Measurements from ENCODE around the gene MESP2.

Gene MESP2

GRCh38 chr15:89806559-89807550 is 30.7 kb downstream of the MESP2 start:
- Mint-ChIP-seq H3K4me1 (peaks cover 43% of the 10 kb centered on the region), H3K27ac (no peak overlapping the region), H3K4me3 (no peak overlapping the region), H3K27me3 (ENCODE audit: low read depth, poor library complexity) (peaks cover 47% of the 10 kb centered on the region), H3K36me3 (ENCODE audit: low read depth) (no peaks in the 10 kb centered on the region), H3K9me3 (no peaks in the 10 kb centered on the region)
- TF ChIP-seq, protein P1, sequence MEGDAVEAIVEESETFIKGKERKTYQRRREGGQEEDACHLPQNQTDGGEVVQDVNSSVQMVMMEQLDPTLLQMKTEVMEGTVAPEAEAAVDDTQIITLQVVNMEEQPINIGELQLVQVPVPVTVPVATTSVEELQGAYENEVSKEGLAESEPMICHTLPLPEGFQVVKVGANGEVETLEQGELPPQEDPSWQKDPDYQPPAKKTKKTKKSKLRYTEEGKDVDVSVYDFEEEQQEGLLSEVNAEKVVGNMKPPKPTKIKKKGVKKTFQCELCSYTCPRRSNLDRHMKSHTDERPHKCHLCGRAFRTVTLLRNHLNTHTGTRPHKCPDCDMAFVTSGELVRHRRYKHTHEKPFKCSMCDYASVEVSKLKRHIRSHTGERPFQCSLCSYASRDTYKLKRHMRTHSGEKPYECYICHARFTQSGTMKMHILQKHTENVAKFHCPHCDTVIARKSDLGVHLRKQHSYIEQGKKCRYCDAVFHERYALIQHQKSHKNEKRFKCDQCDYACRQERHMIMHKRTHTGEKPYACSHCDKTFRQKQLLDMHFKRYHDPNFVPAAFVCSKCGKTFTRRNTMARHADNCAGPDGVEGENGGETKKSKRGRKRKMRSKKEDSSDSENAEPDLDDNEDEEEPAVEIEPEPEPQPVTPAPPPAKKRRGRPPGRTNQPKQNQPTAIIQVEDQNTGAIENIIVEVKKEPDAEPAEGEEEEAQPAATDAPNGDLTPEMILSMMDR (IDR thresholded peaks at IDR 0.05), result no peak
- peak; percentile 45 for DNase-seq

- peaks cover 50% of the 10 kb centered on the region for H3K27me3 Mint-ChIP-seq (ENCODE audit: low read depth, poor library complexity)
- no peaks in the 10 kb centered on the region for H3K36me3 Mint-ChIP-seq (ENCODE audit: low read depth)
- no peak overlapping the region for H3K27ac Mint-ChIP-seq
- H3K9me3 Mint-ChIP-seq, result no peaks in the 10 kb centered on the region
- peaks cover 35% of the 10 kb centered on the region for H3K4me1 Mint-ChIP-seq
- H3K4me3 Mint-ChIP-seq, result no peak overlapping the region
- TF ChIP-seq, protein P1 (IDR thresholded peaks at IDR 0.05), result no peak
- no peak for DNase-seq
Observed at GRCh38 chr15:89807689-89808088, 31.6 kb downstream of the MESP2 start.

DNA sequence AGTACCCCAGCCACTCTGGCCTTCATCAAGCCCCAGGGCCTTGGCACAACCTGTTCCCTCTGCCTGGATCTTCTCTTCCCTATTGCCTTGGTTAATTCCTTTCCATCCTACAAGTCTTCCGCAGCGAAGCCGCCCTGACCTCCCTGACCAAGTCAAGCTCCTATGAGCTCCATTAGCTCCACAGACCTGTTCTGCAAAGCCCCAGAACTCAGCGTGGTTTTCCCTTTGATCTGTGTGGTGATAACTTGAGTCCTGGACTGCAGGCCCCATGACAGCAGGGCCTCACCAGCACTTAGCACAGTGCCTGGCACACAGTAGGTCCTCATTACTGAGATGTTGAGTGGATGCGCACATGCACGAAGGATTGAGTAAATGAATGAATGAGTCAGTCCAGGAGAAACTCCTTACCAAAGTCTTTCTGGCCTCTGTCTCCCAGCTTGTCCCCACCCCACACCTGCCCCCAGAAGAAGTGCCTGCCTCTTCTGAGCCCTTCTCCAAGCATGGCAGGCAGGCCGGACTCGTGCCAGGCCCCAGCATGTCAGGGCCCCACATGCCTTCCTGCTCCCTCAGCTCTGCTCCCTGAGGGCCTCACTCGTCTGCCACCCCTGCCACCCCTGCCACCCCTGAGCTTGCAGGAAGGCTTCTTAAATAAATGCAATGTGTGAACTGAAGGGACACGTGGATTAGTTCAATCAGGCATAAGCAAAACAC is 32.2 kb downstream of the MESP2 start:
- DNase-seq, result no peak
- Mint-ChIP-seq H3K27me3 (ENCODE audit: low read depth, poor library complexity) (peaks cover 50% of the 10 kb centered on the region), H3K36me3 (ENCODE audit: low read depth) (no peaks in the 10 kb centered on the region), H3K27ac (no peak overlapping the region), H3K4me1 (peaks cover 35% of the 10 kb centered on the region), H3K4me3 (no peak overlapping the region), H3K9me3 (no peaks in the 10 kb centered on the region)
- TF ChIP-seq, protein P1 (IDR thresholded peaks at IDR 0.05), result no peak

DNA sequence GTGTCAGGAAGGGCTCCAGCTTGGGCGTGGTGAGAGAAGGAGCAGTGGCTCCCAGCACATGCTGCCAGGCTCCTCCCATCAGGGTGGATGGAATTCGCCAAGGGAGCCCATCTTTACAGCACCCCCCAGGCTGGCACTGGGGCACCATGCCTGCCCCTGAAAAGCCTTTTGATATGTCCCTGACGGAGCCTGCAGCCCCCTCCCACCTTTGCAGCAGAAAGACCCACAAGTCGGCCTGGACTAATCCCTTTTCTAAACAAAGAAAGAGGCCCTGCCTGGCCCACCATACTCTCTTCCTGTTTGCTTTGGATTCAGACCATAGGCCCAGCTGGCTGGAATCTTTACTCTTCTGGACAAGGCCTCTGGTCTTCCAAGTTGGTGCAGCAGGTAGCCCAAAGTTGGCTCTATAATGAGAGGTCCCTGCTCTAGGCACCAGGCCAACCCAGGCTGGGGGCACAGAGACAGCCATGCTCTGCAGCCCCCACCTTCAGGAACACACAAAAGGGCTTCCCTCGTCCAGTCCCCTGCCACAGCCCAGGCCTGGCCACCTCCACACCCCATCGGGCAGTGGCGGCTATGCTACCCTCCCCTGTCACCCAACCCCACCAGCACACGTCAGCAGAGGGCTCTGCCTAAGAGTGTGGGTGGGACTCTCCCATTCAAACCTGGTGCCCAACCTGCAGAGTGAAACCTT is 33.1 kb downstream of the MESP2 start:
- no peak overlapping the region for H3K4me3 Mint-ChIP-seq
- no peak overlapping the region for H3K27ac Mint-ChIP-seq
- no peaks in the 10 kb centered on the region for H3K9me3 Mint-ChIP-seq
- TF ChIP-seq, protein P1 (IDR thresholded peaks at IDR 0.05), result no peak
- no peaks in the 10 kb centered on the region for H3K36me3 Mint-ChIP-seq (ENCODE audit: low read depth)
- no peak for DNase-seq
- peaks cover 35% of the 10 kb centered on the region for H3K4me1 Mint-ChIP-seq
- peaks cover 59% of the 10 kb centered on the region for H3K27me3 Mint-ChIP-seq (ENCODE audit: low read depth, poor library complexity)

DNA sequence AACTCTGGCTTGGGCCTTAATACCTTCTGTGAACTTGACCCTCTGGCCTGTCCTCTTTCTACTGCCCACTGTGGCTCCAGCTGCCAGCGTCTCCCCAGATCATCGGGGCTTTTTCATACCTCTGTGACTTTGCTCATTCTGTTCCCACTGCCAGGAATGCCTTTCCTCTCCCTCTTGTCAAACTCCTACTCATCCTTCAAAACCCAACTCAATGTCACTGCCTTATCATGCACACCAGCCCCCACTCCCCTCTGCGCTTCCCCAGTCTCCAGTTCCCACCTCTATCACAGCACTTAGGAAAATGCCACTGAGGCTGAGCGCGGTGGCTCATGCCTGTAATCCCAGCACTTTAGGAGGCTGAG is 33.6 kb downstream of the MESP2 start:
- Mint-ChIP-seq H3K36me3 (ENCODE audit: low read depth) (no peaks in the 10 kb centered on the region), H3K4me3 (no peak overlapping the region), H3K9me3 (no peaks in the 10 kb centered on the region), H3K4me1 (peaks cover 33% of the 10 kb centered on the region), H3K27me3 (ENCODE audit: low read depth, poor library complexity) (peaks cover 63% of the 10 kb centered on the region), H3K27ac (no peak overlapping the region)
- TF ChIP-seq, protein P1 (IDR thresholded peaks at IDR 0.05), result no peak
- no peak for DNase-seq

Measured in nephron progenitor cell (in vitro differentiated cells).